Ishikawa (cell line): ENCODE results near the gene SPATC1L.

Experiments used
- CEBPB ChIP-seq: IDR thresholded peaks from 2 replicates; pipeline ENCODE4 v1.6.1; 2012
- CREB1 ChIP-seq: IDR thresholded peaks from 2 replicates; pipeline ENCODE4 v1.6.1; 2012; ENCODE audit warnings: low read depth
- EGR1 ChIP-seq: IDR thresholded peaks from 2 replicates; pipeline ENCODE4 v1.6.1; 2012
- EP300 ChIP-seq: IDR thresholded peaks from 2 replicates; pipeline ENCODE4 v1.6.1; 2012; ENCODE audit warnings: borderline replicate concordance
- FOXM1 ChIP-seq: IDR thresholded peaks from 2 replicates; pipeline ENCODE4 v1.6.1; 2012; ENCODE audit warnings: low read depth, borderline replicate concordance
- NFIC ChIP-seq: IDR thresholded peaks from 2 replicates; pipeline ENCODE4 v1.6.1; 2012
- RAD21 ChIP-seq: IDR thresholded peaks from 2 replicates; pipeline ENCODE4 v1.6.1; 2012; ENCODE audit warnings: low read depth
- REST ChIP-seq: IDR thresholded peaks from 2 replicates; pipeline ENCODE4 v1.6.1; 2012; ENCODE audit warnings: low read depth, mild to moderate bottlenecking
- TAF1 ChIP-seq: IDR thresholded peaks from 2 replicates; pipeline ENCODE4 v1.6.1; 2012; ENCODE audit warnings: low read depth, mild to moderate bottlenecking
- TCF12 ChIP-seq: IDR thresholded peaks from 2 replicates; pipeline ENCODE4 v1.6.1; 2012; ENCODE audit warnings: low read depth
- TEAD4 ChIP-seq: IDR thresholded peaks from 2 replicates; pipeline ENCODE4 v1.6.1; 2012
- YY1 ChIP-seq: IDR thresholded peaks from 2 replicates; pipeline ENCODE4 v1.6.1; 2012; ENCODE audit warnings: low read depth
- ZBTB7A ChIP-seq: IDR thresholded peaks from 2 replicates; pipeline ENCODE4 v1.6.1; 2012; ENCODE audit warnings: low read depth
- TF ChIP-seq, protein P1 (sequence below): IDR thresholded peaks from 2 replicates; pipeline ENCODE4 v1.6.1; 2012
- TF ChIP-seq, protein P2 (sequence below): IDR thresholded peaks from 2 replicates; pipeline ENCODE4 v1.6.1; 2012

The SPATC1L gene

DNA sequence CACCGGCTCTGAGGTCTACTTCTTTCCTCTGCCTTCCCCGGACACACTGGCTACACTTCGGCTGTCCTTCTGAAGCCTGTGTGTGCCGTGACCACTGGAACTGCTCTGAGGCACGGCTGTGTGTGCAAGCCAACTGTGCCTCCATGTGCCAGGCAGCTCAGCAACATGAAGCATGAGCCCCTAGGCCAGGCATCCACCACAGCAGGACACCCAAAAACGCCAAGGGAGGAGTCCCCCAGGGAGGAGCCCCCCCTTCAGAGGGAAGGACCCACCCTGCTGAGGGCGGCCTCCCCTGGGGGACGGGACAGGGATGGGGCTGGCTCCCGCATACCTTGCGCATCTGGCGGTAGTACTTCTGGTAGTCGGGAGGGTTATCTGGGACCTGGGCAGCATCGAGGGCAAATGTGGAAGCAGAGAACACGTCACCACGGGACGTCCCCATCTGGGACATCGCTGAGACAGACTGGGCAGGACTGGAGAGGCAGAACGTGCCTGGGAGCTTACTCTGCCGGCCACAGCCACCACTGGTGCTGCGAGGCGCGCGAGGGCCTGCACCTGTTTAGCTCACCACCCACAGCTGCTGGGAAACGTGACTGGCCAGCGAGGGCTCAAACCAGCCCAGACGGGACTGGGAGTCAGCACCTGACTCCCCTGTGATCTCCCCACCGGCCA, 23.8 kb upstream of the SPATC1L start:
- TF ChIP-seq TEAD4 = no peak
- no peak for TF ChIP-seq NFIC
- TF ChIP-seq CREB1 = no peak

GRCh38 chr21:46207006-46207919, 23.0 kb upstream of the SPATC1L start:
- TF ChIP-seq YY1 (no peak), TEAD4 (no peak), CEBPB (no peak), FOXM1 (no peak), TAF1 (no peak), EGR1 (no peak), REST (no peak), RAD21 (no peak), NFIC (no peak), TCF12 (no peak), CREB1 (no peak), ZBTB7A (no peak), EP300 (no peak)
- TF ChIP-seq, protein P1, sequence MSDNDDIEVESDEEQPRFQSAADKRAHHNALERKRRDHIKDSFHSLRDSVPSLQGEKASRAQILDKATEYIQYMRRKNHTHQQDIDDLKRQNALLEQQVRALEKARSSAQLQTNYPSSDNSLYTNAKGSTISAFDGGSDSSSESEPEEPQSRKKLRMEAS = no peak
- TF ChIP-seq, protein P2, sequence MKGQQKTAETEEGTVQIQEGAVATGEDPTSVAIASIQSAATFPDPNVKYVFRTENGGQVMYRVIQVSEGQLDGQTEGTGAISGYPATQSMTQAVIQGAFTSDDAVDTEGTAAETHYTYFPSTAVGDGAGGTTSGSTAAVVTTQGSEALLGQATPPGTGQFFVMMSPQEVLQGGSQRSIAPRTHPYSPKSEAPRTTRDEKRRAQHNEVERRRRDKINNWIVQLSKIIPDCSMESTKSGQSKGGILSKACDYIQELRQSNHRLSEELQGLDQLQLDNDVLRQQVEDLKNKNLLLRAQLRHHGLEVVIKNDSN = no peak

DNA sequence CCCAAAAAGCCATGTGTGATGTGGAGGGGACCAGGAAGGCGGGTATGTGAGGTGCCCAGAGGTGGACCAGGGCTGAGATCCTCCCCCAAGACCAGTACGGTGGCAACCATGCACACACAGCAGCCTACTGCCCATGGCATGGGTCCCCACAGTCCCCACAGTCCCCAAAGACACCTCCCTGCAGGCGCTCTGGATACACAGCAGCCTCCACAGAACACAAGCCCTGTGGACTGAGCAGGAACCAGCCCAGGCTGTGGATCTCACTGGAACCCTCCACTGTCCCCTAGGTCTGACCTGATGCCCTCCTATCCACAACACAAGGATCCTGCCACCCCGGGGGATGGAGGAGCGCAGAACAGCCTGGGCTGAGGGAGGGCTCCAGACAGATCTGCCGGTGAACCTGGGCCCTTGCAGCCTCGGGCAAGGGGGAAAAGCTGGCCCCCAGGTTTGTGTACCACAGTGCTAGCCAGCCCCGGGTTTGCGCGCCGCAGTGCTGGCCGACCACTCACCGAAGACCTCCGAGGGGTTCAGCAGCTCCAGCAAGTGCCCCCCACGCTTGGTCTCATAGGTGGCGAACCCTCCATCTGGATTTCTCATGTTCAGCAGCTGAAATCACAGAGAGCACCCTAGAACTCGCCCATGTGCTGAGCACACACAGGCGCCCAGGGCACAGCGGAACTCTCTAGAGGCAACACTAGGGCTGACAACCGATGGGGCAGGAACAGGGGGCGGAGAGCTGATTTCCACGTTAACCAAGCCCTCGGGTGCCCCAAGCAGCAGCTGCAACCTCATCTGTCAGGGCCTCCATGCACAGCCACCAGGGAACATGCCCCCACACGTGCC, 22.1 kb upstream of the SPATC1L start:
- no peak for TF ChIP-seq YY1
- no peak for TF ChIP-seq RAD21
- TF ChIP-seq NFIC = no peak
- TF ChIP-seq REST = no peak
- TF ChIP-seq EGR1 = no peak

DNA sequence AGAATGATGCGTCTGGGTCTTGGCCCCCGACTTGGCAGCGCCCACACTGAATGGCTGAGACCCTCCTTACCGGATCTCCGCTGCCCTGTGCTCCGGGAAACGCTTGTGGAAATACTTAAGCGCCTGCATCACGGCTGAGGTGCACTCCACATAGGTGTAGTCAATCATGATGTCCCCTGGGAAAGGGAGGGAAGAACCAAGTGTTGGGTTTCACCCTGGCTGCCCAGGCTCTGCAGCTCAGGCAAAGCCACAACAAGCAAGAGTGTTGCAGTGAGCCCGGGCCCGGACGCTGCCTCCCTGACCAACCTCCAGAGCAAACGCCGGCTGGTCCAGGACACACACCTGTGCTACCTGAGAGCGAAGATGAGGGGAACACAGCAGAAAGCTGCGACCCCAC, 21.5 kb upstream of the SPATC1L start:
- TF ChIP-seq REST (no peak), RAD21 (no peak), NFIC (no peak), YY1 (no peak)
- TF ChIP-seq, protein P2 = no peak
